ENCODE data around the gene KIF21A.
"Not testable (repeated sequence)": the region's sequence is repeated elsewhere in the genome, so short reads cannot be mapped to it uniquely, and the experiment has no call there.

The KIF21A gene

GRCh38 chr12:39332661-39333175, 110.2 kb downstream of the KIF21A start:
- DNase-seq = no peak

- no peak for DNase-seq
Observed at GRCh38 chr12:39331539-39332261, 111.2 kb downstream of the KIF21A start.

GRCh38 chr12:39329876-39330275, 113.0 kb downstream of the KIF21A start:
- no peak for DNase-seq

GRCh38 chr12:39329018-39329417, 113.9 kb downstream of the KIF21A start:
- no peak for DNase-seq

GRCh38 chr12:39327965-39328364, 115.0 kb downstream of the KIF21A start:
- DNase-seq = no peak

- no peak for DNase-seq
Observed at GRCh38 chr12:39327510-39327909, 115.4 kb downstream of the KIF21A start.

GRCh38 chr12:39319180-39319579, 123.7 kb downstream of the KIF21A start:
- DNase-seq = no peak

- no peak for DNase-seq
Observed at GRCh38 chr12:39314547-39314946, 128.4 kb downstream of the KIF21A start.

- DNase-seq = no peak
Observed at GRCh38 chr12:39309516-39309915, 133.4 kb downstream of the KIF21A start.

- DNase-seq = no peak
Observed at GRCh38 chr12:39301422-39301821, 141.5 kb downstream of the KIF21A start.

GRCh38 chr12:39300799-39301198, 142.1 kb downstream of the KIF21A start:
- DNase-seq = no peak

GRCh38 chr12:39297891-39298290, 145.0 kb downstream of the KIF21A start:
- DNase-seq = no peak

GRCh38 chr12:39296496-39296895, 146.4 kb downstream of the KIF21A start:
- DNase-seq = no peak

- DNase-seq = not testable (repeated sequence)
Observed at GRCh38 chr12:39295593-39295992, 147.3 kb downstream of the KIF21A start.

GRCh38 chr12:39294715-39295114, 148.2 kb downstream of the KIF21A start:
- DNase-seq = no peak

GRCh38 chr12:39292125-39292630, 150.7 kb downstream of the KIF21A start:
- DNase-seq = no peak

- DNase-seq = no peak
Observed at GRCh38 chr12:39287817-39288216, 155.1 kb downstream of the KIF21A start.

GRCh38 chr12:39287409-39287808, 155.5 kb downstream of the KIF21A start:
- DNase-seq = no peak

- DNase-seq = no peak
Observed at GRCh38 chr12:39278426-39278825, 164.5 kb downstream of the KIF21A start.

GRCh38 chr12:39277416-39277815, 165.5 kb downstream of the KIF21A start:
- DNase-seq = no peak

GRCh38 chr12:39275846-39276245, 167.1 kb downstream of the KIF21A start:
- DNase-seq = no peak

GRCh38 chr12:39272871-39273655, 169.9 kb downstream of the KIF21A start:
- DNase-seq = peak in 1 of 2 experiments; percentile 1

GRCh38 chr12:39269492-39269891, 173.4 kb downstream of the KIF21A start:
- DNase-seq = no peak

GRCh38 chr12:39267886-39268285, 175.0 kb downstream of the KIF21A start:
- no peak for DNase-seq

Data from AML-193 (cell line).